HCT116 (cell line): ENCODE data around the gene NCKAP5. TPM values are rescaled to one million over a fixed set of nuclear protein-coding genes. Genes with fewer than 3 reads are reported as not detected.

Experiments
- ATAC-seq: fragments of 200-7000 bp; cut with Tn5 transposase; 2 replicates; pipeline ENCODE4 v1.9.1; 2020; ENCODE audit warnings: mild to moderate bottlenecking, moderate library complexity
- BruUV-seq: library from RNA; stranded (reverse); fragments of 400-500 nt; replicated peaks from 2 replicates; lab custom pipeline; 2021; lab: Mats Ljungman, UMichigan
- CTCF ChIA-PET: fragments of 300-600 bp; sonication (Branson Sonifier 250); formaldehyde crosslinking; loops from one replicate; lab custom pipeline; 2021; ENCODE audit warnings: antibody characterized with exemption; lab: Charles Lee
- POLR2A ChIA-PET: fragments of 300-600, 350-600 bp; sonication (Branson Sonifier 250); formaldehyde crosslinking; loops from one replicate; lab custom pipeline; 2021; ENCODE audit warnings: antibody characterized with exemption; lab: Charles Lee
- RAD21 ChIA-PET, 2 experiments: fragments of 300-600 bp; sonication (Branson Sonifier 250); formaldehyde crosslinking; loops; one replicate each; lab custom pipeline; 2023; ENCODE audit warnings: low total read pairs in 2 of 2; ENCODE audit not compliant: uncharacterized antibody in 2 of 2, unreplicated experiment in 2 of 2, low non-redundant PET in 1 of 2; lab: Charles Lee
- DNase-seq: peaks from one replicate; pipeline ENCODE4 v3.0.0-alpha.2; 2010; ENCODE audit warnings: low read depth, low spot score
- H2AFZ ChIP-seq: fragments of 200-600 bp; shearing (Covaris generic), sonication (generic); 2 replicates; pipeline ENCODE4 v1.6.1; 2017; ENCODE audit warnings: low read depth, mixed run types, mixed read lengths, antibody characterized with exemption, low read length; ENCODE audit not compliant: poor library complexity, severe bottlenecking
- H3K27ac ChIP-seq: 2 replicates; pipeline ENCODE4 v1.5.1; 2012; ENCODE audit warnings: low read depth, low read length
- H3K27me3 ChIP-seq: fragments of 200-600 bp; sonication (generic); 2 replicates; pipeline ENCODE4 v1.6.1; 2016; ENCODE audit warnings: mixed run types, low read length, mixed read lengths; ENCODE audit not compliant: insufficient read depth
- H3K36me3 ChIP-seq, 2 experiments: fragments of 200-500 bp in 1 of 2; fragments of 200-600 bp in 1 of 2; sonication (Bioruptor generic) in 1 of 2; sonication (generic) in 1 of 2; 2 replicates each; pipeline versions ENCODE4 v1.5.1 to v1.6.1; 2014 to 2016; ENCODE audit warnings: low read length in 2 of 2, inconsistent platforms in 1 of 2, mixed read lengths in 1 of 2, mixed run types in 1 of 2; ENCODE audit not compliant: insufficient read depth in 2 of 2, control insufficient read depth in 1 of 2
- H3K4me1 ChIP-seq, 2 experiments: fragments of 200-600 bp in 1 of 2; sonication (generic) in 1 of 2; 2 replicates each; pipeline versions ENCODE4 v1.5.1 to v1.6.1; 2012 to 2017; ENCODE audit warnings: low read length in 2 of 2, inconsistent platforms in 1 of 2, mild to moderate bottlenecking in 1 of 2, mixed read lengths in 1 of 2, mixed run types in 1 of 2, moderate library complexity in 1 of 2; ENCODE audit not compliant: insufficient read depth in 2 of 2, control insufficient read depth in 1 of 2
- H3K4me2 ChIP-seq: fragments of 200-600 bp; sonication (generic); 2 replicates; pipeline ENCODE4 v1.6.1; 2017; ENCODE audit warnings: mixed run types, low read length, mixed read lengths
- H3K4me3 ChIP-seq, 2 experiments: fragments of 200-600 bp in 1 of 2; sonication (generic) in 1 of 2; replicated peaks in 1 of 2; 2 replicates each; pipeline ENCODE4 v1.5.1; 2011 to 2016; ENCODE audit warnings: low read length in 2 of 2, control low read depth in 1 of 2, low read depth in 1 of 2, mild to moderate bottlenecking in 1 of 2, mixed read lengths in 1 of 2, mixed run types in 1 of 2
- H3K79me2 ChIP-seq: fragments of 200-600 bp; sonication (generic); 2 replicates; pipeline ENCODE4 v1.6.1; 2017; ENCODE audit warnings: mild to moderate bottlenecking, mixed run types, low read length, moderate library complexity, mixed read lengths; ENCODE audit not compliant: insufficient read depth
- H3K9ac ChIP-seq: fragments of 200-600 bp; sonication (generic); 2 replicates; pipeline ENCODE4 v1.6.1; 2016; ENCODE audit warnings: low read length, mixed read lengths
- H3K9me2 ChIP-seq: fragments of 200-600 bp; sonication (generic), shearing (Covaris generic); 2 replicates; pipeline ENCODE4 v1.6.1; 2017; ENCODE audit warnings: mixed run types, mild to moderate bottlenecking, moderate library complexity; ENCODE audit not compliant: insufficient read depth
- H3K9me3 ChIP-seq, 2 experiments: fragments of 200-500 bp in 1 of 2; fragments of 200-600 bp in 1 of 2; sonication (Bioruptor generic) in 1 of 2; sonication (generic) in 1 of 2; 2 replicates each; pipeline ENCODE4 v1.6.1; 2014 to 2017; ENCODE audit warnings: low read length in 2 of 2, mixed read lengths in 2 of 2, inconsistent platforms in 1 of 2, low read depth in 1 of 2, mild to moderate bottlenecking in 1 of 2, mixed run types in 1 of 2, moderate library complexity in 1 of 2; ENCODE audit not compliant: control insufficient read depth in 1 of 2, insufficient read depth in 1 of 2
- H4K20me1 ChIP-seq: fragments of 200-600 bp; sonication (generic), shearing (Covaris generic); 2 replicates; pipeline ENCODE4 v1.6.1; 2017; ENCODE audit warnings: mixed run types, mild to moderate bottlenecking, moderate library complexity; ENCODE audit not compliant: insufficient read depth
- CBX3 ChIP-seq: IDR thresholded peaks from 2 replicates; pipeline ENCODE4 v1.6.1; 2012; ENCODE audit warnings: low read depth
- FOSL1 ChIP-seq: IDR thresholded peaks from 2 replicates; pipeline ENCODE4 v1.6.1; 2012; ENCODE audit warnings: low read depth
- POLR2A ChIP-seq: IDR thresholded peaks from 2 replicates; pipeline ENCODE4 v1.7.0; 2011; ENCODE audit warnings: borderline replicate concordance; ENCODE audit not compliant: insufficient read depth, insufficient read length; ENCODE audit errors: extremely low read depth
- RAD21 ChIP-seq: IDR thresholded peaks from 2 replicates; pipeline ENCODE4 v1.6.1; 2012; ENCODE audit warnings: low read depth, mild to moderate bottlenecking
- SP1 ChIP-seq: IDR thresholded peaks from 2 replicates; pipeline ENCODE4 v1.6.1; 2012; ENCODE audit warnings: low read depth
- YY1 ChIP-seq: IDR thresholded peaks from 2 replicates; pipeline ENCODE4 v1.6.1; 2011; ENCODE audit warnings: low read length, low read depth, moderate library complexity, mild to moderate bottlenecking; ENCODE audit not compliant: insufficient replicate concordance; ENCODE audit errors: extremely low read depth
- ZFX ChIP-seq: fragments of 450-650 bp; IDR thresholded peaks from 2 replicates; pipeline ENCODE4 v1.6.1; 2017
- intact Hi-C: fragments of 100-400 bp; cut with micrococcal nuclease; formaldehyde crosslinking; loops from 2 replicates; pipeline ENCODE4 v1.10.0; 2022
- total RNA-seq: library from RNA; stranded (reverse); gene quantifications from one replicate; pipeline ENCODE4 v1.2.1, GENCODE V29; 2021; ENCODE audit not compliant: unreplicated experiment

Gene NCKAP5
- total RNA-seq, 1 experiment from 2014 or later: 0.30 TPM

DNA sequence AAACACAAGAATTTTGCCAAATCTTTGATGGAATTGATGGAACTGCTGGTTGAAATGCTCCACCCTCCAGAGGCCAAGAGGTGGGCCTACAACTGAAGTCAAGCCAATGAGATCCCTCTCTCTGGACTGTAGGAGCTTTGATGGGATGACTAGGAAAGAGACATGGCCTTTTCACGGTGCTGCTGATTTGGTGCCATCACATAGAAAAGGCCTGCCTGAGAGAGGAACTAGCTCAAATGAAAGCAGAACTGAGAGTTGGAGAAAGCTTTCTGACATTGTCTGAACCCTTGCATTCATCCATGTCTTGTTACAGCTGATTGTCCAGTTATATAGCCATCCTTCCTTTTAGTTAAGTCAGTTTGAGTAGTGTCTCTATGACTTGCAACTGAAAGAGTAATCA, 614.5 kb downstream of the NCKAP5 start:
- no peaks in the 10 kb centered on the region for H3K79me2 ChIP-seq
- H3K9me3 ChIP-seq: no peaks in the 10 kb centered on the region
- no peak overlapping the region for H3K27ac ChIP-seq
- ATAC-seq (no peak), DNase-seq (no peak)
- H2AFZ ChIP-seq: no peak overlapping the region
- peaks cover 8% of the 10 kb centered on the region; the same call in 1 of the 2 replicates for H3K27me3 ChIP-seq
- H3K9ac ChIP-seq: no peak overlapping the region
- H3K4me3 ChIP-seq: no peak overlapping the region
- H3K4me1 ChIP-seq: no peaks in the 10 kb centered on the region
- CTCF ChIA-PET: no interaction called here
- RAD21 ChIA-PET: no interaction called here
- POLR2A ChIA-PET: no interaction called here
- H3K36me3 ChIP-seq: no peaks in the 10 kb centered on the region
- TF ChIP-seq SP1: no peak
- TF ChIP-seq ZFX: no peak
- TF ChIP-seq RAD21: no peak
- no peak for TF ChIP-seq FOSL1
- no peak for TF ChIP-seq POLR2A
- TF ChIP-seq YY1: no peak
- BruUV-seq: no TSS peak
- H4K20me1 ChIP-seq: no peaks in the 10 kb centered on the region
- intact Hi-C loops: no loop called here
- no peaks in the 10 kb centered on the region for H3K9me2 ChIP-seq
- no peak overlapping the region for H3K4me2 ChIP-seq

DNA sequence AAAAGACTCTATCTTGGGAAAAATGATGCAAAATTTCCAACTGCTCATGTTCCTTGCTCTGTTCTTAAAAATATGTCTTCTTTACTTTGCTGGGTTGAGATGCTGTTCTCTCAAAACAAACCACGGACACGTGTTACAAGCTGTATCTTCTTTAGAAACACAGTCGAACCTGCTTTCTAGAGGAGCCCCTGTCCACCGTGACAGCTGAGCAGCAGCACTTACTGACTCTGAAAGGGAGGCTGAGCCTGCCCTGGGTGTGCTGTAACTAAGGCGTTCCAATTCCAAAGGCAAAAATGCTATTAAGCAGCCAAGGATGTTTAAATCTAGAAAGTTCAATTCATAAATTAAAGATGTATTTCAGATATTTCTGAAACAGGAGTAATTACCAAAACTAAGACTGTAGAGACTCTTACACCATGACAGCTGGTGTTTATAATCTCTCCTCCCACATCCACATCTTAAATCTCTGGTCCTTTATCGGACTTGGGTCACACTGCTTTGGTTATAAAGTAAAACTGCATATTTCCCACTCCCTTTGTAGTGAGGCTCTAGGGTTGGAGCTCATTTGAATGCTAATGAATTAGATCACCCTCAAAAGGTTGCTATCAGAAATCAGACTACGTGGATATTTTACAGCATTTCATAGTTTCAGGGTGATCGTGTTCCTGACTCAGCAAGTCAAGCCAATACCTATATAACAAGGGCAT, 617.1 kb downstream of the NCKAP5 start:
- CTCF ChIA-PET: no interaction called here
- RAD21 ChIA-PET: no interaction called here
- TF ChIP-seq CBX3 (no peak), SP1 (no peak), RAD21 (no peak), ZFX (no peak)
- Histone ChIP-seq H3K9me2 (no peaks in the 10 kb centered on the region), H3K27me3 (peaks cover 9% of the 10 kb centered on the region; the same call in 1 of the 2 replicates), H4K20me1 (no peaks in the 10 kb centered on the region), H3K4me2 (no peak overlapping the region), H3K4me1 (no peaks in the 10 kb centered on the region), H3K9ac (no peak overlapping the region), H3K79me2 (no peaks in the 10 kb centered on the region), H2AFZ (no peak overlapping the region), H3K9me3 (no peaks in the 10 kb centered on the region), H3K4me3 (no peak overlapping the region), H3K27ac (no peak overlapping the region), H3K36me3 (no peaks in the 10 kb centered on the region)
- ATAC-seq (no peak), DNase-seq (no peak)
- no TSS peak for BruUV-seq
- intact Hi-C loops: no loop called here
- POLR2A ChIA-PET: no interaction called here
